H9 (cell line): ENCODE measurements around the gene CACNA1H. TPM values are rescaled to one million over a fixed set of nuclear protein-coding genes. Genes with fewer than 3 reads are reported as not detected.
"Not testable (repeated sequence)": the region's sequence is repeated elsewhere in the genome, so short reads cannot be mapped to it uniquely, and the experiment has no call there.

Source experiments
- DNase-seq: peaks from one replicate; pipeline ENCODE4 v3.0.0-alpha.2; 2017
- H2AFZ ChIP-seq: one replicate; pipeline ENCODE4 v1.6.1; 2013; ENCODE audit warnings: mild to moderate bottlenecking, low read length, control low read depth, moderate library complexity
- H2AK5ac ChIP-seq: 2 replicates; pipeline ENCODE4 v1.6.1; 2013; ENCODE audit warnings: low read length, control low read depth, mixed read lengths; ENCODE audit not compliant: insufficient read length
- H2BK120ac ChIP-seq: one replicate; pipeline ENCODE4 v1.6.1; 2013; ENCODE audit warnings: low read depth, mild to moderate bottlenecking, low read length, control low read depth, inconsistent platforms; ENCODE audit not compliant: poor library complexity, severe bottlenecking
- H2BK12ac ChIP-seq: 2 replicates; pipeline ENCODE4 v1.6.1; 2013; ENCODE audit warnings: low read length, control low read depth, mixed read lengths, low read depth; ENCODE audit not compliant: insufficient read length
- H2BK15ac ChIP-seq: 2 replicates; pipeline ENCODE4 v1.6.1; 2013; ENCODE audit warnings: low read depth, low read length, control low read depth
- H2BK20ac ChIP-seq: one replicate; pipeline ENCODE4 v1.6.1; 2013; ENCODE audit warnings: low read depth, mild to moderate bottlenecking, low read length, control low read depth, inconsistent platforms; ENCODE audit not compliant: poor library complexity, severe bottlenecking
- H2BK5ac ChIP-seq: 2 replicates; pipeline ENCODE4 v1.6.1; 2013; ENCODE audit warnings: low read length, control low read depth, mixed read lengths; ENCODE audit not compliant: insufficient read length
- H3K14ac ChIP-seq: 2 replicates; pipeline ENCODE4 v1.6.1; 2013; ENCODE audit warnings: low read length, control low read depth; ENCODE audit not compliant: insufficient read depth
- H3K18ac ChIP-seq: 2 replicates; pipeline ENCODE4 v1.6.1; 2013; ENCODE audit warnings: low read depth, mild to moderate bottlenecking, mixed read lengths, low read length, control low read depth; ENCODE audit not compliant: insufficient read length
- H3K23ac ChIP-seq: 2 replicates; pipeline ENCODE4 v1.6.1; 2013; ENCODE audit warnings: low read length, control low read depth, mixed read lengths, low read depth; ENCODE audit not compliant: insufficient read length
- H3K23me2 ChIP-seq: 2 replicates; pipeline ENCODE4 v1.6.1; 2013; ENCODE audit warnings: low read depth, mild to moderate bottlenecking, mixed read lengths, low read length, control low read depth; ENCODE audit not compliant: insufficient read length, poor library complexity, severe bottlenecking
- H3K27ac ChIP-seq: 2 replicates; pipeline ENCODE4 v1.5.1; 2013; ENCODE audit warnings: low read length, control low read depth, mixed read lengths, low read depth; ENCODE audit not compliant: insufficient read length
- H3K27me3 ChIP-seq: 2 replicates; pipeline ENCODE4 v1.6.1; 2013; ENCODE audit warnings: low read length, control low read depth, inconsistent platforms; ENCODE audit not compliant: insufficient read depth
- H3K4ac ChIP-seq: 2 replicates; pipeline ENCODE4 v1.6.1; 2013; ENCODE audit warnings: low read depth, mild to moderate bottlenecking, control low read depth, inconsistent platforms, low read length, moderate library complexity
- H3K4me1 ChIP-seq: 2 replicates; pipeline ENCODE4 v1.6.1; 2013; ENCODE audit warnings: low read length, control low read depth, inconsistent platforms; ENCODE audit not compliant: insufficient read depth
- H3K4me2 ChIP-seq: 2 replicates; pipeline ENCODE4 v1.6.1; 2013; ENCODE audit warnings: low read length, control low read depth, mixed read lengths; ENCODE audit not compliant: insufficient read length, insufficient read depth
- H3K56ac ChIP-seq: 2 replicates; pipeline ENCODE4 v1.6.1; 2013; ENCODE audit warnings: low read depth, mild to moderate bottlenecking, mixed read lengths, low read length, control low read depth; ENCODE audit not compliant: insufficient read length
- H3K79me1 ChIP-seq: 2 replicates; pipeline ENCODE4 v1.6.1; 2013; ENCODE audit warnings: low read depth, mild to moderate bottlenecking, moderate library complexity, low read length, control low read depth, inconsistent platforms; ENCODE audit not compliant: insufficient read depth, poor library complexity, severe bottlenecking
- H3K79me2 ChIP-seq: 2 replicates; pipeline ENCODE4 v1.6.1; 2013; ENCODE audit warnings: low read length, control low read depth, inconsistent platforms; ENCODE audit not compliant: insufficient read depth
- H3K9ac ChIP-seq: 2 replicates; pipeline ENCODE4 v1.6.1; 2013; ENCODE audit warnings: low read length, control low read depth, mixed read lengths; ENCODE audit not compliant: insufficient read length; ENCODE audit errors: extremely low read depth
- H3K9me3 ChIP-seq: one replicate; pipeline ENCODE4 v1.6.1; 2013; ENCODE audit warnings: low read depth, low read length, inconsistent platforms; ENCODE audit not compliant: control insufficient read depth
- H3T11ph ChIP-seq: one replicate; pipeline ENCODE4 v1.6.1; 2013; ENCODE audit warnings: mild to moderate bottlenecking, low read length, control low read depth, inconsistent platforms
- H4K20me1 ChIP-seq: one replicate; pipeline ENCODE4 v1.6.1; 2013; ENCODE audit not compliant: control insufficient read depth, insufficient read length, insufficient read depth
- H4K5ac ChIP-seq: 2 replicates; pipeline ENCODE4 v1.6.1; 2013; ENCODE audit warnings: low read depth, mild to moderate bottlenecking, mixed read lengths, low read length, control low read depth; ENCODE audit not compliant: insufficient read length
- H4K8ac ChIP-seq: replicated peaks from 2 replicates; pipeline ENCODE4 v1.6.1; 2013; ENCODE audit warnings: low read length, control low read depth, mixed read lengths, low read depth; ENCODE audit not compliant: insufficient read length
- H4K91ac ChIP-seq: 2 replicates; pipeline ENCODE4 v1.6.1; 2013; ENCODE audit warnings: low read depth, mild to moderate bottlenecking, moderate library complexity, mixed read lengths, low read length, control low read depth; ENCODE audit not compliant: insufficient read length
- H3K27ac Mint-ChIP-seq, 3 experiments: 2 replicates in 2 of 3; 3 replicates in 1 of 3; pipeline ENCODE4 v1.8.0; 2020 to 2021; ENCODE audit warnings: mixed read lengths in 3 of 3, mild to moderate bottlenecking in 1 of 3, moderate library complexity in 1 of 3
- H3K27me3 Mint-ChIP-seq: 2 replicates; pipeline ENCODE4 v1.8.0; 2021; ENCODE audit warnings: low read depth, mild to moderate bottlenecking, moderate library complexity, mixed read lengths
- H3K36me3 Mint-ChIP-seq, 3 experiments: 2 replicates in 2 of 3; 3 replicates in 1 of 3; pipeline ENCODE4 v1.8.0; 2020 to 2021; ENCODE audit warnings: low read depth in 3 of 3, mixed read lengths in 3 of 3; ENCODE audit not compliant: insufficient read depth in 1 of 3
- H3K4me1 Mint-ChIP-seq, 2 experiments: 2 replicates each; pipeline ENCODE4 v1.8.0; 2020; ENCODE audit warnings: mixed read lengths in 2 of 2
- H3K4me3 Mint-ChIP-seq, 2 experiments: 2 replicates in 1 of 2; 3 replicates in 1 of 2; pipeline ENCODE4 v1.8.0; 2020 to 2021; ENCODE audit warnings: mild to moderate bottlenecking in 2 of 2, mixed read lengths in 2 of 2, moderate library complexity in 1 of 2
- H3K9me3 Mint-ChIP-seq, 2 experiments: 2 replicates in 1 of 2; 3 replicates in 1 of 2; pipeline ENCODE4 v1.8.0; 2020; ENCODE audit warnings: mild to moderate bottlenecking in 2 of 2, mixed read lengths in 2 of 2, moderate library complexity in 1 of 2
- WGBS: extraction: QIAGEN DNeasy Blood & Tissue Kit; methylation state at CpG from one replicate; pipeline ENCODE4 v1.1.7; 2013; ENCODE audit warnings: missing lambda C conversion rate, low lambda C conversion rate, mixed read lengths; ENCODE audit not compliant: insufficient read length; ENCODE audit errors: extremely low coverage; 5-methylcytosine and 5-hydroxymethylcytosine counted together
- total RNA-seq: library from RNA; stranded (reverse); gene quantifications from 2 replicates; pipeline ENCODE4 v1.2.1, GENCODE V29; 2021
- TF ChIP-seq, protein P1 (sequence below): fragments of 200-600 bp; sonication (generic); conservative IDR thresholded peaks from 3 replicates; pipeline ENCODE4 v1.8.0; 2021; ENCODE audit warnings: antibody characterized with exemption, mild to moderate bottlenecking

The CACNA1H gene
- total RNA-seq, 1 experiment from 2014 or later: 43.3 TPM

DNA sequence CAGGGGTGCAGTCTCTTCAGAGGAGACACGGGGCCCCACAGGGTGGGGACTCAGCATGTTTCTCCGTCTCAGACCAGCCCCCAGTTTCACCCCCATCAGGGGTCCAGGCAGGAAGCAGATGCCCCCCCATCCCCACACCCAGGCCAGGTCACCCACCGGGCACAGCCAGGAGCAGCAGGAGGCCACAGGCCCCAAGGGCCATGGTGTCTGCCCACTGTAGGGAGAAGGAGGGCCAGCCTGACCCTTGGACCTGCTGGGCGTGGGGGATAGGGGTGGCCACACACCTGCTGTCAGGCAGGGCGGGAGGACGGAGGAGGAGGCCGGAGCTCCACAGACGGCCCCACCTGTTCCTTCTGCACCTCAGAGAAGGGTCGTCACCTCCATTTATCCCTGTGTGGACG lies 72.1 kb downstream of the CACNA1H start, which contains the start of gene TPSG1:
Gene TPSG1 (minus strand): TSS at position 218 of the 401 bp plus-strand sequence. CDS start 16 bp downstream, at position 202.
- Histone ChIP-seq H3K18ac (no peak within 1 kb of the TSS), H4K5ac (no peak within 1 kb of the TSS), H2BK120ac (no peak within 1 kb of the TSS), H3K23ac (no peak within 1 kb of the TSS), H2AK5ac (no peak within 1 kb of the TSS), H3K27me3 (no peaks in the 10 kb centered on the region), H3K9ac (no peak within 1 kb of the TSS), H3K27ac (no peak within 1 kb of the TSS), H2AFZ (no peak within 1 kb of the TSS), H4K8ac (no peak within 1 kb of the TSS), H3T11ph (no peak within 1 kb of the TSS), H3K4ac (no peak within 1 kb of the TSS), H3K79me1 (no peaks in the 10 kb centered on the region), H2BK15ac (no peak within 1 kb of the TSS), H3K56ac (no peak within 1 kb of the TSS), H3K9me3 (no peaks in the 10 kb centered on the region), H2BK5ac (no peak within 1 kb of the TSS), H2BK12ac (no peak within 1 kb of the TSS), H4K91ac (no peak within 1 kb of the TSS), H4K20me1 (no peaks in the 10 kb centered on the region), H3K14ac (no peak within 1 kb of the TSS; the same call in 1 of the 2 replicates), H2BK20ac (no peak within 1 kb of the TSS), H3K79me2 (no peaks in the 10 kb centered on the region), H3K4me2 (no peak within 1 kb of the TSS), H3K4me1 (no peaks in the 10 kb centered on the region), H3K23me2 (no peaks in the 10 kb centered on the region)
- H3K27ac Mint-ChIP-seq: peak within 1 kb of the TSS in 1 of 3 experiments; percentile 51; a peak in 2 of 7 replicates
- H3K9me3 Mint-ChIP-seq: peaks cover 0 to 3% of the 10 kb centered on the region in 2 experiments; a peak in 1 of 5 replicates
- peaks cover 5 to 9% (median 9%) of the 10 kb centered on the region in 3 experiments; a peak in 5 of 7 replicates for H3K36me3 Mint-ChIP-seq
- no peak for DNase-seq
- H3K27me3 Mint-ChIP-seq: peaks cover 12% of the 10 kb centered on the region
- no peak within 1 kb of the TSS; a peak in 1 of 5 replicates for H3K4me3 Mint-ChIP-seq
- WGBS: no CpG with 5 or more reads among the region's 10 CpGs
- H3K4me1 Mint-ChIP-seq: peaks cover 0 to 2% of the 10 kb centered on the region in 2 experiments; a peak in 1 of 4 replicates
- TF ChIP-seq, protein P1, sequence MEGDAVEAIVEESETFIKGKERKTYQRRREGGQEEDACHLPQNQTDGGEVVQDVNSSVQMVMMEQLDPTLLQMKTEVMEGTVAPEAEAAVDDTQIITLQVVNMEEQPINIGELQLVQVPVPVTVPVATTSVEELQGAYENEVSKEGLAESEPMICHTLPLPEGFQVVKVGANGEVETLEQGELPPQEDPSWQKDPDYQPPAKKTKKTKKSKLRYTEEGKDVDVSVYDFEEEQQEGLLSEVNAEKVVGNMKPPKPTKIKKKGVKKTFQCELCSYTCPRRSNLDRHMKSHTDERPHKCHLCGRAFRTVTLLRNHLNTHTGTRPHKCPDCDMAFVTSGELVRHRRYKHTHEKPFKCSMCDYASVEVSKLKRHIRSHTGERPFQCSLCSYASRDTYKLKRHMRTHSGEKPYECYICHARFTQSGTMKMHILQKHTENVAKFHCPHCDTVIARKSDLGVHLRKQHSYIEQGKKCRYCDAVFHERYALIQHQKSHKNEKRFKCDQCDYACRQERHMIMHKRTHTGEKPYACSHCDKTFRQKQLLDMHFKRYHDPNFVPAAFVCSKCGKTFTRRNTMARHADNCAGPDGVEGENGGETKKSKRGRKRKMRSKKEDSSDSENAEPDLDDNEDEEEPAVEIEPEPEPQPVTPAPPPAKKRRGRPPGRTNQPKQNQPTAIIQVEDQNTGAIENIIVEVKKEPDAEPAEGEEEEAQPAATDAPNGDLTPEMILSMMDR: no peak

DNA sequence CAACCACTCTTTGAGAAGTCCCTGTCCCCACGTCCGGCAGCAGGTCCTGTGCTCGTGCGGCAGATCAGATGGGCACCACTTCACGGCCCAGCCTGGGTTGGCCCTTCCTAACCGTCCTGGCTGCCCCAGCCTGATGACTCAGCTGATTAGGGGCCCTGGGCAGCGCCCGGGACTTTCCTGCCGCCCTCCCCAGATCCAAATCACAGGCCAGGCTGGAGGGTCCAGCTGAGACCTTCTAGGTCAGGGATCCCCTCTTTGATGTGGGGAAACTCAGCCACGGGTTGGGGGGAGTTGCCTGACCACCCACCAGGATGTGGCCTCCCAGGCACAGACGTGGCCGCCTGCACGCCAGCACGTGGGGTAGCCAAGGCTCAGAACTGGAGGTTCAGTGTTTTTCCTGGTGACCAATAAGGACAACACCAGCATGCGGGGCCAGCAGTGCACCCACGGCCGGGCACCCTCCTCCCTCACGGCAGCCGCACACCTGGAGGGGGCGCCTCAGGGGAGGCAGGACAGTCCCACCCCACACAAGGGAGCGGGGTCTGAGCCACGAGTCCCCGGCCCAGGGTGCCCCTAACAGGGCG lies 72.9 kb downstream of the CACNA1H start:
- peak overlapping the region in 1 of 3 experiments; percentile 51; a peak in 2 of 7 replicates for H3K27ac Mint-ChIP-seq
- not testable (repeated sequence) for H3K4me3 Mint-ChIP-seq, H3K27ac ChIP-seq, H2AK5ac ChIP-seq, H3K23me2 ChIP-seq, H4K8ac ChIP-seq, H3K56ac ChIP-seq, H2BK5ac ChIP-seq, H3K79me2 ChIP-seq, H3K4me2 ChIP-seq, H3K4me1 Mint-ChIP-seq, H3K9ac ChIP-seq, H3K4ac ChIP-seq, H3K9me3 ChIP-seq, H3K4me1 ChIP-seq, H2BK15ac ChIP-seq, H3K23ac ChIP-seq, H3K9me3 Mint-ChIP-seq, H2BK20ac ChIP-seq, H2BK12ac ChIP-seq, H3T11ph ChIP-seq, H4K5ac ChIP-seq, H3K18ac ChIP-seq, H2AFZ ChIP-seq, H3K36me3 Mint-ChIP-seq, H3K27me3 ChIP-seq, H4K91ac ChIP-seq, H4K20me1 ChIP-seq, DNase-seq, H3K14ac ChIP-seq, H2BK120ac ChIP-seq, H3K79me1 ChIP-seq
- WGBS: no CpG with 5 or more reads among the region's 24 CpGs
- H3K27me3 Mint-ChIP-seq: peaks cover 17% of the 10 kb centered on the region
